Keratinocyte (primary cell): ENCODE measurements around the gene ATP11A. TPM values are rescaled to one million over a fixed set of nuclear protein-coding genes. Genes with fewer than 3 reads are reported as not detected.

Experiments used
- DNase-seq: peaks from one replicate; pipeline ENCODE4 v3.0.0-alpha.2; 2011; ENCODE audit warnings: low read depth, missing footprints, low spot score
- FAIRE-seq: peaks from 2 replicates; lab custom pipeline; 2011; peaks lifted over from hg19 to GRCh38; lab: Jason Lieb, UNC
- H2AFZ ChIP-seq: 2 replicates; pipeline ENCODE4 v1.6.0; 2012; ENCODE audit warnings: low read length, control low read depth, inconsistent platforms; ENCODE audit not compliant: control insufficient read depth
- H3K27ac ChIP-seq: 2 replicates; pipeline ENCODE4 v1.5.1; 2011; ENCODE audit warnings: low read length; ENCODE audit not compliant: control insufficient read depth, insufficient read depth
- H3K27me3 ChIP-seq: 3 replicates; pipeline ENCODE4 v1.6.0; 2011; ENCODE audit warnings: low read length; ENCODE audit not compliant: control insufficient read depth, insufficient read depth; ENCODE audit errors: extremely low read depth
- H3K36me3 ChIP-seq, 2 experiments: 2 replicates in 1 of 2; 3 replicates in 1 of 2; pipeline ENCODE4 v1.5.1; 2011; ENCODE audit warnings: low read length in 2 of 2, mild to moderate bottlenecking in 1 of 2; ENCODE audit not compliant: control insufficient read depth in 2 of 2, insufficient read depth in 2 of 2; ENCODE audit errors: extremely low read depth in 1 of 2
- H3K4me1 ChIP-seq: 3 replicates; pipeline ENCODE4 v1.5.1; 2011; ENCODE audit warnings: low read length; ENCODE audit not compliant: control insufficient read depth, insufficient read depth; ENCODE audit errors: extremely low read depth
- H3K4me2 ChIP-seq: 3 replicates; pipeline ENCODE4 v1.6.0; 2011; ENCODE audit warnings: low read depth, low read length; ENCODE audit not compliant: control insufficient read depth, insufficient read depth; ENCODE audit errors: extremely low read depth
- H3K4me3 ChIP-seq, 3 experiments: fragments of 200-600 bp in 1 of 3; sonication (generic) in 1 of 3; 2 replicates in 2 of 3; 3 replicates in 1 of 3; pipeline ENCODE4 v1.5.1; 2011 to 2016; ENCODE audit warnings: low read length in 3 of 3, mild to moderate bottlenecking in 3 of 3, control low read depth in 2 of 3, inconsistent platforms in 1 of 3, low read depth in 1 of 3, mixed read lengths in 1 of 3, mixed run types in 1 of 3, moderate library complexity in 1 of 3; ENCODE audit not compliant: control insufficient read depth in 2 of 3, insufficient read depth in 2 of 3; ENCODE audit errors: extremely low read depth in 1 of 3
- H3K79me2 ChIP-seq: 2 replicates; pipeline ENCODE4 v1.6.0; 2012; ENCODE audit warnings: low read length; ENCODE audit not compliant: control insufficient read depth, insufficient read depth
- H3K9ac ChIP-seq: 3 replicates; pipeline ENCODE4 v1.6.0; 2011; ENCODE audit warnings: low read length; ENCODE audit not compliant: control insufficient read depth, insufficient read depth; ENCODE audit errors: extremely low read depth
- H3K9me1 ChIP-seq: 3 replicates; pipeline ENCODE4 v1.6.0; 2011; ENCODE audit warnings: low read length; ENCODE audit not compliant: control insufficient read depth, insufficient read depth; ENCODE audit errors: extremely low read depth
- H3K9me3 ChIP-seq: 2 replicates; pipeline ENCODE4 v1.5.1; 2012; ENCODE audit warnings: low read depth, low read length; ENCODE audit not compliant: control insufficient read depth
- H4K20me1 ChIP-seq: 3 replicates; pipeline ENCODE4 v1.6.0; 2011; ENCODE audit warnings: low read length; ENCODE audit not compliant: control insufficient read depth, insufficient read depth; ENCODE audit errors: extremely low read depth
- CTCF ChIP-seq, 3 experiments: IDR thresholded peaks in 1 of 3; conservative IDR thresholded peaks in 1 of 3; optimal IDR thresholded peaks in 1 of 3; 2 replicates in 2 of 3; 3 replicates in 1 of 3; pipeline versions ENCODE3 to v1.5.1; 2011; ENCODE audit warnings: low read length in 3 of 3, mild to moderate bottlenecking in 3 of 3, moderate library complexity in 2 of 3, control low read depth in 1 of 3, inconsistent platforms in 1 of 3; ENCODE audit not compliant: insufficient read depth in 2 of 3; ENCODE audit errors: extremely low read depth in 1 of 3
- EZH2 ChIP-seq: IDR thresholded peaks from one replicate; pipeline ENCODE4 v1.6.1; 2012; ENCODE audit warnings: inconsistent platforms, mild to moderate bottlenecking, low read length, moderate library complexity
- dilution Hi-C: fragments of 300-500 bp; cut with MboI; formaldehyde crosslinking; loops from one replicate; pipeline ENCODE4 v1.7.0; 2020; ENCODE audit warnings: low sequenced_read_pairs; ENCODE audit not compliant: extremely low pct_ligation_motif_present
- polyA plus RNA-seq, 5 experiments: library from polyadenylated mRNA; depleted of rRNA in 3 of 5; stranded (reverse) in 3 of 5; stranded (forward) in 1 of 5; unstranded in 1 of 5; fragments of >200 nt; gene quantifications; 1 replicate in 1 of 5; 2 replicates in 3 of 5; 3 replicates in 1 of 5; pipeline versions ENCODE4 v1.2.1 to v1.2.3, GENCODE V29; 2011 to 2012; ENCODE audit warnings: missing spikeins in 2 of 5, low read depth in 1 of 5, low replicate concordance in 1 of 5

ATP11A gene
- polyA plus RNA-seq, 1 donor (not counting 4 experiments of a cell fraction or from before 2014, with no cell fraction given) = 4.3 TPM

GRCh38 chr13:112835796-112836195 is 146.0 kb downstream of the ATP11A start:
- dilution Hi-C loops = no loop called here
- H2AFZ ChIP-seq = no peak overlapping the region
- TF ChIP-seq CTCF (optimal IDR thresholded peaks at IDR 0.05 in 1 of 3, IDR thresholded peaks at IDR 0.05 in 1 of 3, conservative IDR thresholded peaks at IDR 0.05 in 1 of 3; ENCODE audit: extremely low read depth in 1 of 3, insufficient read depth in 2 of 3, low read length in 3 of 3) = no peak
- no peak for TF ChIP-seq EZH2
- no peaks in the 10 kb centered on the region for H3K79me2 ChIP-seq
- H3K4me3 ChIP-seq = no peak overlapping the region
- DNase-seq (no peak), FAIRE-seq (no peak)
- no peaks in the 10 kb centered on the region for H4K20me1 ChIP-seq
- H3K27ac ChIP-seq = no peak overlapping the region
- no peaks in the 10 kb centered on the region for H3K9me1 ChIP-seq
- no peaks in the 10 kb centered on the region for H3K9me3 ChIP-seq
- no peaks in the 10 kb centered on the region for H3K27me3 ChIP-seq
- no peaks in the 10 kb centered on the region for H3K4me1 ChIP-seq
- no peak overlapping the region for H3K9ac ChIP-seq
- H3K36me3 ChIP-seq = peaks cover 2 to 17% of the 10 kb centered on the region in 2 experiments
- no peak overlapping the region for H3K4me2 ChIP-seq

GRCh38 chr13:112836940-112837339 is 147.1 kb downstream of the ATP11A start:
- dilution Hi-C loops = no loop called here
- TF ChIP-seq EZH2 (no peak), CTCF (optimal IDR thresholded peaks at IDR 0.05 in 1 of 3, IDR thresholded peaks at IDR 0.05 in 1 of 3, conservative IDR thresholded peaks at IDR 0.05 in 1 of 3; ENCODE audit: extremely low read depth in 1 of 3, insufficient read depth in 2 of 3, low read length in 3 of 3) (no peak)

More at GRCh38 chr13:112836940-112837339, 147.1 kb downstream of the ATP11A start:
- Histone ChIP-seq H3K79me2 (no peaks in the 10 kb centered on the region), H3K4me3 (no peak overlapping the region), H3K4me2 (no peak overlapping the region), H3K27me3 (no peaks in the 10 kb centered on the region), H4K20me1 (no peaks in the 10 kb centered on the region), H3K36me3 (peaks cover 0 to 12% of the 10 kb centered on the region in 2 experiments), H2AFZ (no peak overlapping the region), H3K9me1 (no peaks in the 10 kb centered on the region), H3K9me3 (no peaks in the 10 kb centered on the region), H3K27ac (no peak overlapping the region), H3K4me1 (no peaks in the 10 kb centered on the region), H3K9ac (no peak overlapping the region)
- FAIRE-seq (no peak), DNase-seq (no peak)
